NCI-H128 (cell line): ENCODE data around the gene METTL6.
"Not testable (repeated sequence)": the region's sequence is repeated elsewhere in the genome, so short reads cannot be mapped to it uniquely, and the experiment has no call there.

Source experiments
- DNase-seq: peaks from one replicate; lab custom pipeline; 2025; ENCODE audit not compliant: unreplicated experiment; lab: John Stamatoyannopoulos, UW

The METTL6 gene, protein sequence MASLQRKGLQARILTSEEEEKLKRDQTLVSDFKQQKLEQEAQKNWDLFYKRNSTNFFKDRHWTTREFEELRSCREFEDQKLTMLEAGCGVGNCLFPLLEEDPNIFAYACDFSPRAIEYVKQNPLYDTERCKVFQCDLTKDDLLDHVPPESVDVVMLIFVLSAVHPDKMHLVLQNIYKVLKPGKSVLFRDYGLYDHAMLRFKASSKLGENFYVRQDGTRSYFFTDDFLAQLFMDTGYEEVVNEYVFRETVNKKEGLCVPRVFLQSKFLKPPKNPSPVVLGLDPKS

DNA sequence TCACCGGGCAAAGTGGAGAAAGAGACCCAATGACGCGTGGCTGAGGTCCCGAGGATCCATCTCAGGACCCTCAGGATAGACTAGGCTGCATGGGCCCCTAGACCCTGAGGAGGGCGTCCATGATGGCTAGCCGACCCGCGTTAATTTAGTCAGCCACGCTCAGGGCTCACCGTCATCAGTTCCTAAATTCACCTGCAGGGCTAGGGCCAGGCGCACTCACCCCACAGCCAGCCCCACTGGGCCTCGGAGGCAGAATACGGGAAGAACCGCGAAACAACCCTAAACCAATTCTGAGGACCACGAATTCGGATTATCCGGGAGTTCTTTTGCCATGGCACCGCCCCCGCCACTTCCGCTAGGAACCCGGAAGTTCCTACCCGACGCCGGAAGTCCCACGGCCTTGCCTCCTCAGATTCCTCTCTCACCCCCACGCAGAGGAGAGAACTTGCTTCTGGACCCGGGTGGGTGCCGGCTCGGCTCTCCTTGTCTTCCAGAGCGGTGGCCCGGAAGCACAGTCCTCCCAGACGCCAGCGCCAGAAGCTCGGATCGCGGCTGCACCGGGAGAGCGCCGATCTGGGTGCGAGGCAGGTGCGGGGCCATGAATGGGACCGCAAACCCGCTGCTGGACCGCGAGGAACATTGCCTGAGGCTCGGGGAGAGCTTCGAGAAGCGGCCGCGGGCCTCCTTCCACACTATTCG lies at the start of gene METTL6, which contains the start of gene EAF1:
Gene METTL6 (minus strand): TSS at position 363 of the 699 bp plus-strand sequence. CDS start 1,033 bp downstream, outside the sequence.
Gene EAF1 (plus strand): TSS at position 417 of the 699 bp plus-strand sequence. CDS start 182 bp downstream, at position 599.
- peak; percentile 36 for DNase-seq

DNA sequence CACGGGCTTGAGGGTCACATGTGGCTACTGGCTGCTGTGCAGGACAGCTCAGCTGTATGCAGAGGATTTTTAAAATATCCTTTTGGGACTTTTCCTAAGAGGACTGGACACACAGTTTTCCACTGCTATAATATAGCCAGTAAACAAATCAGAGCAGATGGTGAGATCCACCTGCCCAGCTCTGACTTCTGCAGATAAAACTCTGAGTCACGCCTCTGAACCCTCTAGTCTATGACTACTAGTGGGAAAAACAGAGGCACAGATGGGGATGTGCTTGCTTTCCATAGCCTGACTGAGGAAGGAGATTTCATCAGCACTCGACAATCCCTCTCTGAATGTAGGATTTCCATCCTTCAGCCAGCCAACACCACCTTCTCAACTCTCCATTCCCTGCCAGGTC lies 49.0 kb upstream of the METTL6 start:
- no peak for DNase-seq

DNA sequence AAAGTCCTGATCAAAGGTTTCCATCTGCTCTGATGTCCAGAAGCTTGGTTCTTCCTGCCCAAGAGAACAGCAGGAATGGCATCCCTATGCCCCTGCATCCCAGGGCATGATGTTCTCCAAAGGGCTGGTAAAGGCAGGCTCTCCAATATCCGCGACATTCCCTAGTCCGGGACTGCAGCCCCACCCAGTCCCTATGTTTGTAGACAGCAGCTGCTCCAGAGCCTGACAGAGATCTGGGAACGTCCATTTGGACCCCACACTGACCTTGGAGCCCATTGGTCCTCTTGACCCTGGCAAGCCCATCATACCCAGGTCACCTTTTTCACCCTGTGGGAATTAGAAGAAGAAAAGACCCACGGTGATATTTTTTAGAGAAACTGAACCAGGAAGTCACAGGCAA lies 47.8 kb upstream of the METTL6 start:
- DNase-seq = no peak

DNA sequence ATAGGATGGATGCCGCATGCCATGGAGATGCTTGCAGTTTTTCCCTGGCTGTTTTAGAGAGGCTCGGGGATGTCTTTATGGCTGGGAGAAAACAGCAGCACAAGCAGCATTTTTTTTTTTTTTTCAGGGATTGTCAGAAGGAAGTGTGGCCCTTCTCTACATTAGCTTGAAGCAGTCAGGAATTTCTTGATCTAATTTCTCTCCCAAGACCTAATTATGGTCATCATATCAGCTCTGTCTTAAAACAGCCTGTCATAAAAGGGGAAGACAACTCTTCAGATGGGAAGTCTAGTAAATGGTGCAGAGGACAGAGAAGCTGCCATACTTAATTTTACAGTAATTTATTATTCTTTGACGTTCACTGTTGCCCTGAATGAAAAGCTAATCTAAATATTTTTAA lies 44.5 kb upstream of the METTL6 start:
- DNase-seq = no peak

DNA sequence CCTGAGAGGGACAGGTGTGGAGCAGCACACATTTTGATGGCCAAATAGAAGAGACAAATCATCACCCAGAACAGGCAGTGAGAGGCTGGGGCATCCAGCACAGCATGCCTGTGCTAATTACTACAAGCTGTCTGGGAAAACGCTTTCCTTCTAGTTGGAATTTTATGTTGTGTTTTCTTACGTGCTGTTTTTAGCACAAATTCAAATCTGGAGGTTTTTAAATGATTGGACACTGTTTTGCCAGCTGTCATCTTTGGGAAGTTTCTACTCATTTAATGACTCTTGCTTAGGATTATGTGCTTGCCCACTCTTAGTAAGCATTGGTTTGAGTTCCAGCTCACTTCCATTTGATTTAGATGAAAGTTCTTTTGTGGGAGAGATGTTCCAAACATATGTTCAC lies 43.5 kb upstream of the METTL6 start:
- no peak for DNase-seq

DNA sequence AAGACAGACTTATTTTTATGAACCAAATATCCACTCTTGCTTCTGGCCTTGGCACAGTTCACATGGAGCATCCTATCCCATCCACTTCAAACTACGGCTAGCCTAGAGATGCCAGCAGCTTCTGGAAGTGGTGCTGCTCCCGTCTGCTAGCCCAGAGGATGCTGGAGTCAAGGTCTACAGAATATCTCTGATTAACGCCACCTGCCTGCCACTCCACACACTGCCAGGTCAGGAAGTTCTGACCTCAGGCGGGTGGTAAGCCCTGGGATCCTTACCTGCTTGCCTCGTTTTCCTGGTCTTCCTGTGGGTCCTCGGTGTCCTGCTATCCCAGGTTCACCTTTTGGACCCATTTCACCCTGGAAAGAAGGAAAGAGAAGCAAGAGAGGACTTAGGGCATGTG lies 42.9 kb upstream of the METTL6 start:
- no peak for DNase-seq

DNA sequence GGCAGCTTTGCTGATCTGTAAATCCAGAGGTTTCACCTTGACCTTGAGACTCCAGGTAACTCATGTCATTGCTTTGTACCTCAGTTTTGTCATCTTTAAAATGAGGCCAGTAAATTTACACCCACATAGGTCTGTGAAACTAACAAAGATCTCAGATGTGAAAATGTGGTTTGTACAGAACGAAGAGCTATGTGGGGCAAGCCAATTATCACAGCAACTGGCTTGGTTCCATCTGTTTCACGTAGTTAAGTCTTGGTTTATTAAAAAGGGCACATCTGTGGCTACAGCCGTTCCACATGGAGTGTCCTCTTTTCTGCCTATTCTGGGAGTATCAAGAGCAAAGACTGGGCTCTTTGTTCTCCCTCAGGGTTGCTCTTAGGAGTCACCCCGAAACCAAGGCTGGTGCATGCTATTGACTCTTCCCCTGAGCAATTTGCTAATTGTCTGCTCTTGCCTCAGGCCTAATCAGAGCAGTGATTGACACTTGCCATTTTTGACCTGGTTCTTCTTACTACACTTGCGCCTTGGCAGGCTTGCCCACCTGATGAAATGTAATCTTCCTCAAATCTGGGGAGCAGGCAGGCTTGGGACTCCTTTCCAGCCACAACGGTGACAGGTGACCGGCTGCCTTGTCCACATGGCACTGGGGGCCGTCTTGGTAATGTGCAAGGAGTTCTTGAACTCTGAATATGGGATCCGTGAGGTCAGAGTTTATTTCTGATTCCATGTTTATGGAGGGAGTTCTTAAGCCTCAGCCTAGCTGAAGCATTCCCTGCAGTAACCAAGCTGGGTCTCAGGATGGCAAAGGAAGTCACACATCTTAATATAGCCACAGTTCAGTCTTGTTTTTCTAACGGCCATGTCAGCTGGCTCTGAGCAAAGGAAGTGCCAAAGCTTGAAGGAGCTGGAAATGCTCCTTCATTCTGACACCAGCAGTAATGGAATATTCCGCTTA lies 40.2 kb upstream of the METTL6 start:
- no peak for DNase-seq

DNA sequence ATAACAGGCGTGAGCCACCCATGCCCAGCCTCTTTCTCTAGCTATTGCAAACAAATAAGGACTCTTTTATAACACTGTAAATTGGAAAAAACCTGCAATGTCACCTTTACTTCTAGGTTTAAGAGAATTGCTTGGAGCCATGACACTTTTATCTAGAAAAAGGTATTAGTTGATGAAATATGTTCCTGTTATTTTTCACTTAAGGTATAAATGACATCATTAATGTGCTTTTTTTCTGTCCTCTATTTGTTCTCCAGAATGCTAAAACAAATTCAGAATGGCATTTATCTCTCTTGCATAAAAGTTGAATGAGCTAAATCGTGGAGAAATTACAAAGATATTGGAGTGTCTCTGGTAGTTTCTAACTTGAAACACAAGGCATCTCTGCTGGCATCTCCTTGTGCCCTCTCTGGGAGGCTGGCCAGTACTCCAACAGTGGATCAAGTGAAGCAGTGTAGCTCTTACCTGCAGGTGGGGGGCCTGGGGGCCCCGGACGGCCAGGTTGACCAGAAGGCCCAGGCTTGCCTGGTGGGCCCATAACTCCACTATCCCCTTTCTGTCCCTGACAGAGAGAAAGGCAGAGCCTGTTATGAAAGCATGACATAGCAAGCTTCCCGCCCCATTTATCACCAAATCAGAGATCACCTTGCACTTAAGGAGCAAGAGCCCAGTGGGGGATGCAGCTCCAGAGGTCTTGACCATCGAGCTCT lies 38.7 kb upstream of the METTL6 start:
- no peak for DNase-seq

DNA sequence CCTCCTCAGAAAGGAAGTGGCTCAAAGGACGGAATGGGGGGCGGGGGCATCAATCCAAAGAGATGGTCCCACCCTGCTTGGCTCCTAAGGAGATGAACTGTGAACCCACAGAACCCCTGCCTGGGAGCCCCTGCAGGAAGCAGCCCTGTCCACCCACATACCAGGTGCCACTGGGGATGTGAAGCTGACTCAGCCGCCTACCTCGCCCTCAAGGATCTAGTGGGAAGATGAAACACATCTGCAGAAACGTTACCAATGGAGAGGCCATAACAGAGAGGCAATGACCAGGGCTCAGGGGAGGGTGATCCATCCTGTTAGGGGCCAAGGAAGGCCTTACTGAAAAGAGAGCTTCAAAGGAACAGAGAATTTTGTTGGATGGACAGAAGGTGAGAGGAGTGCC lies 35.1 kb upstream of the METTL6 start:
- DNase-seq = no peak

DNA sequence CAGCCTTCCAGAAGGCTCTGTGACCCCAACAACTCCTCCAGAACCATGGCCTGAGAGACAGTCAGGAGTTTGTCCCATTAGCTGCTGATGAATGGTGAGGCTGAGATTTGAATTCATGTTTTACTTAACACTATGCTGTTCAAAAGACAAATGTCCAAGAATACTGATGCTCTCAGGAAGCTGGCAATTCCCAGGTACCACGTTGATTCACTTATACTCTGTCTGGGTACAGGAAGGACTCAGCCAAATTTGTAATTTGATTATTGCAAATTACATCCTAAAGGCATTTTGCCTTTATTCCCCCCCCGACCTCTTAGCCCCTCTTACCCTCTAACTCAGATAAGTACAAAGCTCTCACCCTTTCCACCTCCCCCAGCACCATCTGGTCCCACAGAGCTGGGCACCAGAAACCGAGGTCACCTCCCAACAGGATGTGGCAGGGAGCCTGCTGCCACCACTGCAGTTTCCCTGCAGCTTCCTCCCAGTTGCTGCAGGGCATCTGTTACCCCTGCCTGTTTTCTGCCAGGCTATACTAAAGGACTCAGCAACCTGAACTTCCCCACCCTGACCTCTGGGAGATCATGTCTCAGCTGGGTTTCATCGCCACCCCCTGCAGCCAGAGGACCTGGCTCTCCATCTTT lies 33.7 kb upstream of the METTL6 start:
- DNase-seq = no peak

DNA sequence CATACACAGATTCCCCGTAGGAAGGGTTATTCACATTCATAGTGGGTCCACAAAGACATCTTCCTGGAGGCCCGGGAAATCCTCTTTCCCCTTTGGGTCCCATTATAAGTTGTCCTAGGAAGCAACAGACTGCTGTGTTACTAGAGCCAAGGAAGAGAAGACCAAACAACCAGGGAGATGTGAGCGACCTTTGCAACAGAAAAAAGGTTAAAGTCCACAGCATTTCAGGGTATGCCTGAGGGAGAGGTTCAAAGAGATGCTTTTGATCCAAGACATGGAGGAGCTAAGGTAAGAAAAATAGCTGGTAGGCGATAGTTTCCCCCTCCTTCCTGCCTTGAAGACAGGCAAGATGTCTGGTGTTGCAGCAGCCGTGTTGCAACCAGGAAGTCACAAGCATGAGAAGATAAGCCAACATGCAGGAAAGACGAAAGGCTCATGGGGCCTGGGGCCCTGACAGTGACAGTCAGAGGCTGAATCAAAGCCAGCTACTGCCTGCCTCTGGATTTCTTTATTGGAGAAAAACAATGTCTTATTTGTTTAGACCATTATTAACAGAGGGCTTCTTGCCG lies 31.0 kb upstream of the METTL6 start:
- no peak for DNase-seq

DNA sequence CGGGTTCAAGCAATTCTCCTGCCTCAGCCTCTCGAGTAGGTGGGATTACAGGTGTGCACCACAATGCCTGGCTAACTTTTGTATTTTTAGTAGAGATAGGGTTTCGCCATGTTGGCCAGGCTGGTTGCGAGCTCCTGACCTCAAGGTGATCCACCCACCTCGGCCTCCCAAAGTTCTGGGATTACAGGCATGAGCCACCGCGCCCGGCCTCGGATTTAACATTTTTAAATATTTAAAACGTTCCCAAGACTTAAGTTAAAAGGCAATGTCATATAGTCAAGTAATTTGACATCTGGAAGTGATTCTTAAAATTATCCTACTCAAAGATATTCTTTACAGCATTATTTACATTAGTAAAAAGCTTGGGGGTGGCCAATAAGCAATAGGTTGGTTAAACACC lies 29.6 kb upstream of the METTL6 start:
- not testable (repeated sequence) for DNase-seq

DNA sequence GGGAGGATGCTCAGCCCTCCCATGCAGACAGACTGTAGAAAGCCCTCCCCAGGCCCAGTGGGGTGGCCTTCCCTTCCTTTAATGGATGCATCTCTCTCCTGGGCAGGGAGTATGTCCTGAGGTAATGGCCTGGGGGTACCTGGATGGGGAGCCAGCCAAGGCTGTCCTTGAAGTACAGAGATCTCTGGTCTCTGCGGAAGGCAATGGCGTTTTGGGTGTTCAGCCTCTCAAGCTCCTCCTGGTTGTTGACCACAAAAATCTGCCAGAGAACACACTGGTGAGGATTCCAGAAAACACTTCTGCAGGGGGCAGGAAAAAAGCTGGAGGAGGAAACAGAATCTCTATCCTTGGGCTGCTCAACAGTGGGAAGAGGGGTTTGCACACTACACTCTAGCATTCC lies 29.0 kb upstream of the METTL6 start:
- DNase-seq = no peak

DNA sequence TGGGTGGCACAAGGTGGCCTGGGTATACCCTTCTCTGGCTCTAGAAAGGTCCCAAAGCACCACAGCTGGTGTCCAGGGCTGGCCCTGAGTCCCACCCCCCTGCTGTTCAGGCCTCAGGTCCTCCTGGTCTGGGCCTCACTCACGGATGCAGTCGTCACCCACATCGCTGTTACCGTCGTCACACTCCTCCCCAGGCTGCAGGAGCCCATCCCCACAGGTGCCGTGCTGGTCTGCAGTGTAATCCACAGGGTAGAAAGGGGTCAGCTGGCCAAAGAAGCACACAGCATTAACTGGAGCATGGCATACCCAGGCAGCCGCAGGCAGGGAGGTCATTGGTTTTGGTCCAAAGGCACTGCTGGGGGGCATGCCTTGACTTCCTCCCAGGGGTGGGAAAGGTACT lies 28.4 kb upstream of the METTL6 start:
- no peak for DNase-seq

DNA sequence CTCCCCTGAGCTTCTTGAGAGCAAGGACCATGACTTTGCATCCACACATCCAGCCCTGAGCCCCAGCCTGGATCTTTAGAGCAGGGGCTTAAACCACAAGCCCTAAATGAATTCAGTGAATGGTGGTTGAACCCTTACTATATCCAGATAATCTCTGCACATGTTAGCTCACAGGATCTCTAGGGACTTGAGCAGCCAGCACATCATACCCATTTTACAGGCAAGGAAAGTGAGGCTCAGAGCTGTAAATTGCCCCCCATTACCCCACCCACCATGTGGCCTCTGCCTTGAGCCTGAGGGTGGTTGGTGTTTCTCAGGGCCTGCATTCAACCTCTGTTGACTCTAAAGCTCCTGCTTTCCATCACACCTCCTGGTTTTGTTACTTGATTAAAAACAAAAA lies 27.6 kb upstream of the METTL6 start:
- no peak for DNase-seq

DNA sequence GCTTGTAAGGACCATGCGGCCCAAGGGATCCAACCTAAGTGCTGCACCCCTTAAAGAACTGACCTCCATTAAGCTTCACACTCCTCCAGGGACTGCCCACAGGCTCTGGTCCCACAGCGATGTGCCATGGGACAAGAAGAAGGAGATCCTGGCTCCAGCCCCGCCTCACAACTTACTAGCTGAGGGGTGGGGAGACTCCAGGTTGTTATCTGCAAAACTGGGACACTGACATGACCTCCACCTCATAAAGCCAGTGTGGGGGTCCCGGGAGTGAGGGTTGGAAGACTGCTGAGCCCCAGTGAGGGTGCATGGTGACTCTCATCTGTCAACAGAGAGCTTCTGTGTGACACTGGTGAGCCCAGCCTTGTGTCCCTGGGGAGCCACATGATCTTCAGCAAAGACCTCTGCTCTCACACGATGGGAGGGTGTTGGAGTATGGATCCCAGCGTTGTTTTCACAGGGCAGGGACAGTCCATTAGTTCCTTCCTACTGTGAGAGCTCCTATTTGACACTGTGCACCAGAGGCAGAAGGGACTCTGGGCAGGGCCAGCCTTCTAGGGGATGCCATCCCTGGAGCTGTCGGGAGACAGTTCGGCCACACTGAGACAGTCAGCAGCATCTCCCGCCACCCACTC lies 26.8 kb upstream of the METTL6 start:
- DNase-seq = no peak

DNA sequence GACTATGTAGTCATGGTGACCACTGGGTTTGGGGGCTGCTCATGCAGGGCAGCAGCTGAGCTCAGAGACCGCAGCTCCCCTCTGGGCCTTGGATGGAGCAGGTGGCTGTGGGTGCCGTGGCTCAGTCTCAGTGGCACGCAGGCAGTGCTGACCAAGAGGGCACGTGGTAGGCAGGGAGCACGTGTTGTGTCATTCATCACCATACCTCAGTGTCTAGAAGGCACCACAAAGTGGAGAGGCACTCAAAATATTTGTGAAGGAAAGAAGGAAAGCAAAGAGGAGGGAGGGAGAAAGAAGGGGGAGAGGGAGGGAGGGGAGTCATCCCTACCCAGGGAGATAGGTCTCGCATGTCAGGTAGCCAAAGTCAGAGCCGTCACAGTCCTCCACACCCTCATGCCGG lies 26.2 kb upstream of the METTL6 start:
- DNase-seq = no peak

DNA sequence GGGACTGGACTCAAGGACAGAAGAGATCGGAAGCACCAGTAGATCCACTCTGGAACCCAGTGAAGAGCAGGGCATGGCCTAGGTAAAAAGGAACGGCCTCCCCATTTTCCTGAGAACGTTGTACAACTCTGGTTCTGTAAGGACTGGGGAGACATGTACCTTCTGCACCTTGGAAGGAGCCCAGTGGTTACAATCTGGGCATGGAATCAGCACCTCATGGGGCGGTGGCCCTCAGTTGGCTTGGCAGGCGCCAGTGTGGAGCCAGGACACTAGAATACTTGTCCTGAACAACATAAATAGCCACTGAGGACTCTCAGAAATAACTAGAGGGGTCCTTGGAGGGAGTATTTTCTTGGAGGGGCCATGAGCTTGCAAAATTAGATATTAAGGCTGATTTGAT lies 25.6 kb upstream of the METTL6 start:
- DNase-seq = no peak

DNA sequence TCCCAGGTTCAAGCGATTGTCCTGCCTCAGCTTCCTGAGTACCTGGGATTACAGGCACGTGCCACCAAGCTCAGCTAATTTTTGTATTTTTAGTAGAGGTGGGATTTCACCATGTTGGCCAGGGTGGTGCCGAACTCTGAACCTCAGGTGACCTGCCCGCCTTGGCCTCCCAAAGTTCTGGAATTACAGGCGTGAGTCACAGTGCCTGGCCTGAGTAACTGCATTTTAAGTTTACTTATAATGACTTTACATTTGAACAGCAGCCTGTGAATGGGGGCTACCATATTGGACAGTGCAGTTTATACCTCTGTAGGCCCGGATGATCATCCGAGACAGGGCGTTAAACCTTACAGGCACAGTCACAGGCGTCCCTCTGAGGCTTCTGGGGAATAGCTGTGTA lies 24.8 kb upstream of the METTL6 start:
- no peak for DNase-seq
